CD4-positive, CD25-positive, alpha-beta regulatory T cell (primary cell): ENCODE results near the gene AKAP11. TPM values are rescaled to one million over a fixed set of nuclear protein-coding genes. Genes with fewer than 3 reads are reported as not detected.

Experiments used
- ATAC-seq, 2 donors: fragments of 150-1000 bp; cut with Tn5 transposase; one replicate each; pipeline ENCODE4 v1.10.0; 2021; ENCODE audit warnings: low read depth in 2 of 2, moderate number of reproducible peaks in 2 of 2, moderate library complexity in 1 of 2
- DNase-seq, 3 donors: peaks; one replicate each; pipeline versions ENCODE4 v3.0.0 to v3.0.0-alpha.2; 2012 to 2022; ENCODE audit warnings: mixed read lengths in 1 of 3
- H3K27ac ChIP-seq: one replicate; pipeline ENCODE4 v1.7.0; 2013; ENCODE audit warnings: mild to moderate bottlenecking, low read length; ENCODE audit not compliant: insufficient read depth, poor library complexity, severe bottlenecking
- H3K27me3 ChIP-seq: one replicate; pipeline ENCODE4 v1.7.0; 2013; ENCODE audit warnings: low read length; ENCODE audit not compliant: control insufficient read depth, insufficient read depth
- H3K36me3 ChIP-seq: one replicate; pipeline ENCODE4 v1.7.0; 2013; ENCODE audit warnings: mild to moderate bottlenecking, low read length, moderate library complexity; ENCODE audit not compliant: control insufficient read depth, insufficient read depth
- H3K4me1 ChIP-seq: 2 replicates; pipeline ENCODE4 v1.7.0; 2013; ENCODE audit warnings: mild to moderate bottlenecking, low read length; ENCODE audit not compliant: insufficient read depth, control insufficient read depth, poor library complexity, severe bottlenecking
- H3K4me3 ChIP-seq: one replicate; pipeline ENCODE4 v1.7.0; 2013; ENCODE audit warnings: low read depth, mild to moderate bottlenecking, low read length, moderate library complexity
- H3K9me3 ChIP-seq, 2 experiments: 1 replicate in 1 of 2; 2 replicates in 1 of 2; pipeline ENCODE4 v1.7.0; 2013; ENCODE audit warnings: low read length in 2 of 2, mild to moderate bottlenecking in 1 of 2, moderate library complexity in 1 of 2; ENCODE audit not compliant: control insufficient read depth in 2 of 2
- H3K27ac Mint-ChIP-seq, 3 donors: one replicate each; pipeline ENCODE4 v1.8.0; 2020 to 2022; ENCODE audit warnings: mild to moderate bottlenecking in 3 of 3, mixed read lengths in 3 of 3, moderate library complexity in 2 of 3
- H3K27me3 Mint-ChIP-seq: one replicate; pipeline ENCODE4 v1.8.0; 2022; ENCODE audit warnings: mild to moderate bottlenecking, mixed read lengths
- H3K36me3 Mint-ChIP-seq: one replicate; pipeline ENCODE4 v1.8.0; 2020; ENCODE audit warnings: mixed read lengths
- H3K4me1 Mint-ChIP-seq, 4 donors: one replicate each; pipeline ENCODE4 v1.8.0; 2020 to 2022; ENCODE audit warnings: mixed read lengths in 4 of 4, mild to moderate bottlenecking in 1 of 4
- H3K4me3 Mint-ChIP-seq, 4 donors: one replicate each; pipeline ENCODE4 v1.8.0; 2020 to 2022; ENCODE audit warnings: mild to moderate bottlenecking in 4 of 4, mixed read lengths in 4 of 4, moderate library complexity in 3 of 4
- H3K9me3 Mint-ChIP-seq, 7 donors: one replicate each; pipeline ENCODE4 v1.8.0; 2020 to 2022; ENCODE audit warnings: mixed read lengths in 7 of 7, mild to moderate bottlenecking in 3 of 7, moderate library complexity in 2 of 7
- polyA plus RNA-seq, 4 donors: library from polyadenylated mRNA; unstranded; fragments of 300-500 nt; fragmentation: Illumina TruSeq; gene quantifications; one replicate each; pipeline ENCODE4 v1.2.3, GENCODE V29; 2021
- total RNA-seq: library from RNA; stranded (reverse); gene quantifications from one replicate; pipeline ENCODE4 v1.2.3, GENCODE V29; 2022

The AKAP11 gene
- total and polyA plus RNA-seq, 5 donors from 2014 or later, result 3.6 to 41.4 (median 5.1) TPM

- ATAC-seq (no peak), DNase-seq (no peak)
- no peak overlapping the region for H3K4me3 Mint-ChIP-seq
- H3K36me3 Mint-ChIP-seq, result peaks cover 74% of the 10 kb centered on the region
- no peaks in the 10 kb centered on the region for H3K27me3 Mint-ChIP-seq
- peaks cover 22 to 35% (median 31%) of the 10 kb centered on the region in 4 donors for H3K4me1 Mint-ChIP-seq
- peaks cover 86% of the 10 kb centered on the region for H3K36me3 ChIP-seq
- no peaks in the 10 kb centered on the region for H3K9me3 Mint-ChIP-seq
- no peak overlapping the region for H3K4me3 ChIP-seq
- H3K27me3 ChIP-seq, result no peaks in the 10 kb centered on the region
- no peaks in the 10 kb centered on the region for H3K9me3 ChIP-seq
- H3K27ac ChIP-seq, result no peak overlapping the region
- H3K4me1 ChIP-seq, result no peaks in the 10 kb centered on the region
- no peak overlapping the region for H3K27ac Mint-ChIP-seq
These were observed 26.4 kb downstream of the AKAP11 start for GRCh38 chr13:42298392-42298791.

GRCh38 chr13:42305503-42305902 lies 33.6 kb downstream of the AKAP11 start:
- H3K4me1 ChIP-seq, result no peaks in the 10 kb centered on the region
- peak overlapping the region in 1 of 3 donors; percentile 10 for H3K27ac Mint-ChIP-seq
- no peak overlapping the region for H3K4me3 ChIP-seq
- no peak overlapping the region for H3K4me3 Mint-ChIP-seq
- H3K27ac ChIP-seq, result no peak overlapping the region
- DNase-seq (no peak), ATAC-seq (no peak)
- no peaks in the 10 kb centered on the region for H3K27me3 ChIP-seq
- peaks cover 21 to 43% (median 31%) of the 10 kb centered on the region in 4 donors for H3K4me1 Mint-ChIP-seq
- peaks cover 0 to 2% (median 0%) of the 10 kb centered on the region in 7 donors for H3K9me3 Mint-ChIP-seq
- no peaks in the 10 kb centered on the region for H3K27me3 Mint-ChIP-seq
- H3K36me3 ChIP-seq, result peaks cover 68% of the 10 kb centered on the region
- no peaks in the 10 kb centered on the region for H3K9me3 ChIP-seq
- peaks cover 71% of the 10 kb centered on the region for H3K36me3 Mint-ChIP-seq

GRCh38 chr13:42307461-42307860 lies 35.5 kb downstream of the AKAP11 start:
- Histone ChIP-seq H3K9me3 (no peaks in the 10 kb centered on the region), H3K36me3 (peaks cover 59% of the 10 kb centered on the region), H3K4me3 (no peak overlapping the region), H3K4me1 (no peaks in the 10 kb centered on the region), H3K27me3 (no peaks in the 10 kb centered on the region), H3K27ac (no peak overlapping the region)
- peak overlapping the region in 1 of 3 donors; percentile 39 for H3K27ac Mint-ChIP-seq
- no peak for DNase-seq
- peaks cover 0 to 2% (median 0%) of the 10 kb centered on the region in 7 donors for H3K9me3 Mint-ChIP-seq
- no peak for ATAC-seq
- H3K4me3 Mint-ChIP-seq, result no peak overlapping the region
- H3K4me1 Mint-ChIP-seq, result peaks cover 22 to 42% (median 37%) of the 10 kb centered on the region in 4 donors
- no peaks in the 10 kb centered on the region for H3K27me3 Mint-ChIP-seq
- peaks cover 66% of the 10 kb centered on the region for H3K36me3 Mint-ChIP-seq

GRCh38 chr13:42312817-42313431 lies 41.0 kb downstream of the AKAP11 start:
- peaks cover 28 to 37% (median 32%) of the 10 kb centered on the region in 4 donors for H3K4me1 Mint-ChIP-seq
- DNase-seq (no peak), ATAC-seq (no peak)
- Histone ChIP-seq H3K4me3 (no peak overlapping the region), H3K36me3 (peaks cover 66% of the 10 kb centered on the region), H3K27me3 (no peaks in the 10 kb centered on the region), H3K4me1 (no peaks in the 10 kb centered on the region), H3K27ac (no peak overlapping the region), H3K9me3 (no peaks in the 10 kb centered on the region)
- peaks cover 0 to 2% (median 0%) of the 10 kb centered on the region in 7 donors for H3K9me3 Mint-ChIP-seq
- H3K27ac Mint-ChIP-seq, result peak overlapping the region in 2 of 3 donors; percentile 16 to 51
- no peak overlapping the region for H3K4me3 Mint-ChIP-seq
- peaks cover 60% of the 10 kb centered on the region for H3K36me3 Mint-ChIP-seq
- H3K27me3 Mint-ChIP-seq, result no peaks in the 10 kb centered on the region

- H3K4me3 Mint-ChIP-seq, result peak overlapping the region in 2 of 4 donors; percentile 40 to 57
- H3K36me3 ChIP-seq, result peaks cover 40% of the 10 kb centered on the region
These were observed 46.6 kb downstream of the AKAP11 start for GRCh38 chr13:42318570-42318969.

GRCh38 chr13:42320375-42320787 lies 48.4 kb downstream of the AKAP11 start:
- DNase-seq (no peak), ATAC-seq (no peak)
- Mint-ChIP-seq H3K9me3 (no peaks in the 10 kb centered on the region), H3K36me3 (peaks cover 34% of the 10 kb centered on the region), H3K4me3 (peak overlapping the region in 3 of 4 donors; percentile 3 to 79 (median 58)), H3K27ac (peak overlapping the region in 2 of 3 donors; percentile 48 to 86), H3K27me3 (no peaks in the 10 kb centered on the region), H3K4me1 (peaks cover 13 to 46% (median 27%) of the 10 kb centered on the region in 4 donors)
- Histone ChIP-seq H3K27ac (no peak overlapping the region), H3K4me3 (no peak overlapping the region), H3K27me3 (no peaks in the 10 kb centered on the region), H3K9me3 (no peaks in the 10 kb centered on the region), H3K4me1 (peaks cover 16% of the 10 kb centered on the region), H3K36me3 (peaks cover 29% of the 10 kb centered on the region)

More at GRCh38 chr13:42318570-42318969, 46.6 kb downstream of the AKAP11 start:
- Histone ChIP-seq H3K4me3 (no peak overlapping the region), H3K27me3 (no peaks in the 10 kb centered on the region), H3K27ac (no peak overlapping the region), H3K9me3 (no peaks in the 10 kb centered on the region), H3K4me1 (peaks cover 16% of the 10 kb centered on the region)
- Mint-ChIP-seq H3K27me3 (no peaks in the 10 kb centered on the region), H3K9me3 (no peaks in the 10 kb centered on the region), H3K27ac (peak overlapping the region in 1 of 3 donors; percentile 86), H3K36me3 (peaks cover 42% of the 10 kb centered on the region), H3K4me1 (peaks cover 15 to 42% (median 28%) of the 10 kb centered on the region in 4 donors)
- no peak for DNase-seq
- no peak for ATAC-seq

- DNase-seq (no peak), ATAC-seq (no peak)
- peaks cover 12 to 45% (median 24%) of the 10 kb centered on the region in 4 donors for H3K4me1 Mint-ChIP-seq
- no peaks in the 10 kb centered on the region for H3K9me3 Mint-ChIP-seq
- H3K36me3 Mint-ChIP-seq, result peaks cover 18% of the 10 kb centered on the region
- no peak overlapping the region for H3K4me3 Mint-ChIP-seq
- H3K27ac Mint-ChIP-seq, result no peak overlapping the region
- no peaks in the 10 kb centered on the region for H3K27me3 Mint-ChIP-seq
- H3K9me3 ChIP-seq, result no peaks in the 10 kb centered on the region
- no peak overlapping the region for H3K27ac ChIP-seq
- peaks cover 12% of the 10 kb centered on the region for H3K36me3 ChIP-seq
- H3K4me3 ChIP-seq, result no peak overlapping the region
- H3K27me3 ChIP-seq, result no peaks in the 10 kb centered on the region
- peaks cover 16% of the 10 kb centered on the region for H3K4me1 ChIP-seq
These were observed 50.9 kb downstream of the AKAP11 start for GRCh38 chr13:42322806-42323205.

- H3K4me1 Mint-ChIP-seq, result peaks cover 14 to 38% (median 21%) of the 10 kb centered on the region in 4 donors
- no peaks in the 10 kb centered on the region for H3K9me3 Mint-ChIP-seq
- Histone ChIP-seq H3K27ac (no peak overlapping the region), H3K27me3 (no peaks in the 10 kb centered on the region), H3K4me1 (peaks cover 22% of the 10 kb centered on the region), H3K9me3 (no peaks in the 10 kb centered on the region), H3K36me3 (peaks cover 7% of the 10 kb centered on the region), H3K4me3 (no peak overlapping the region)
- H3K27ac Mint-ChIP-seq, result no peak overlapping the region
- ATAC-seq, result no peak
- no peak for DNase-seq
- H3K36me3 Mint-ChIP-seq, result peaks cover 10% of the 10 kb centered on the region
- H3K27me3 Mint-ChIP-seq, result no peaks in the 10 kb centered on the region
- no peak overlapping the region for H3K4me3 Mint-ChIP-seq
These were observed 52.8 kb downstream of the AKAP11 start for GRCh38 chr13:42324704-42325103.
